Left lung (tissue), 10 donors: Measurements from ENCODE around the gene TADA1. TPM values are rescaled to one million over a fixed set of nuclear protein-coding genes. Genes with fewer than 3 reads are reported as not detected.

Experiments used
- ATAC-seq: fragments of 200-7000 bp; cut with Tn5 transposase; one replicate; pipeline ENCODE4 v1.9.1; 2020; ENCODE audit warnings: moderate library complexity
- DNase-seq, 4 donors: peaks; one replicate each; pipeline ENCODE4 v3.0.0-alpha.2; 2013 to 2020
- H3K27ac ChIP-seq, 2 donors: fragments of 200-600 bp; sonication (generic) in 1 of 2; one replicate each; pipeline versions ENCODE4 v1.5.0 to v1.8.0; 2020 to 2021
- H3K27me3 ChIP-seq, 2 donors: fragments of 200-600 bp; sonication (generic) in 1 of 2; one replicate each; pipeline versions ENCODE4 v1.5.0 to v1.8.0; 2020 to 2021
- H3K36me3 ChIP-seq, 2 donors: fragments of 200-600 bp; sonication (generic) in 1 of 2; one replicate each; pipeline versions ENCODE4 v1.5.0 to v1.8.0; 2020 to 2021
- H3K4me1 ChIP-seq, 2 donors: fragments of 200-600 bp; one replicate each; pipeline ENCODE4 v1.8.0; 2021
- H3K4me3 ChIP-seq, 2 donors: fragments of 200-600 bp; sonication (generic) in 1 of 2; one replicate each; pipeline versions ENCODE4 v1.5.0 to v1.8.0; 2020 to 2021; ENCODE audit warnings: mild to moderate bottlenecking in 1 of 2
- H3K9me3 ChIP-seq, 2 donors: fragments of 200-600 bp; sonication (generic) in 1 of 2; one replicate each; pipeline versions ENCODE4 v1.5.0 to v1.8.0; 2020 to 2021
- CTCF ChIP-seq, 2 donors: fragments of 200-600 bp; sonication (generic) in 1 of 2; IDR thresholded peaks; one replicate each; pipeline versions ENCODE4 v1.5.0 to v1.8.0; 2021; ENCODE audit warnings: antibody characterized with exemption in 2 of 2
- intact Hi-C, 2 donors: fragments of 100-400 bp; cut with DNase I; formaldehyde crosslinking; loops; one replicate each; pipeline versions ENCODE4 v1.11.2 to v1.14.2; 2022
- polyA plus RNA-seq, 6 donors: library from polyadenylated mRNA; unstranded; fragments of 120-200 nt; gene quantifications; one replicate each; pipeline ENCODE4 v1.2.1, GENCODE V29; 2013; ENCODE audit not compliant: insufficient read length in 6 of 6
- total RNA-seq, 2 donors: library from RNA; stranded (reverse); fragmentation: NEBNext Ultra II Directional; extraction: Animal tissue kit (Norgen Biotek cat#: 25700); gene quantifications; one replicate each; pipeline ENCODE4 v1.2.1, GENCODE V29; 2021
- donor health status: DM: no; HTN: yes; CAD: no.
- donor health status: DM: no; HTN: no; CAD: no.

TADA1 gene
- total and polyA plus RNA-seq, 8 donors, result 7.5 to 24.8 (median 22.9) TPM

GRCh38 chr1:166911624-166912023 lies 35.6 kb upstream of the TADA1 start:
- Histone ChIP-seq H3K4me1 (no peaks in the 10 kb centered on the region), H3K36me3 (no peaks in the 10 kb centered on the region), H3K9me3 (no peaks in the 10 kb centered on the region), H3K4me3 (no peak overlapping the region), H3K27ac (no peak overlapping the region), H3K27me3 (no peaks in the 10 kb centered on the region)
- no peak for ATAC-seq
- intact Hi-C loops, result no loop called here
- no peak for DNase-seq
- no peak for TF ChIP-seq CTCF (IDR thresholded peaks at IDR 0.05)

GRCh38 chr1:166910396-166910994 lies 34.4 kb upstream of the TADA1 start:
- H3K9me3 ChIP-seq, result no peaks in the 10 kb centered on the region
- peak in 3 of 4 donors; percentile 47 to 79 (median 67) for DNase-seq
- intact Hi-C loops, result no loop called here
- H3K36me3 ChIP-seq, result no peaks in the 10 kb centered on the region
- peak; percentile 54 to 74 for TF ChIP-seq CTCF (IDR thresholded peaks at IDR 0.05)
- peak; percentile 99 for ATAC-seq
- no peaks in the 10 kb centered on the region for H3K27me3 ChIP-seq
- no peak overlapping the region for H3K4me3 ChIP-seq
- no peak overlapping the region for H3K27ac ChIP-seq
- no peaks in the 10 kb centered on the region for H3K4me1 ChIP-seq

- Histone ChIP-seq H3K36me3 (no peaks in the 10 kb centered on the region), H3K4me3 (no peak overlapping the region), H3K4me1 (no peaks in the 10 kb centered on the region), H3K27ac (no peak overlapping the region), H3K9me3 (no peaks in the 10 kb centered on the region), H3K27me3 (no peaks in the 10 kb centered on the region)
- no peak for TF ChIP-seq CTCF (IDR thresholded peaks at IDR 0.05)
- ATAC-seq (no peak), DNase-seq (no peak)
- intact Hi-C loops, result loop anchor here in 1 of 2 donors (5.0 kb wide), 1 partner anchor 148 kb away; no protein-coding TSS in a partner anchor
These were observed 32.9 kb upstream of the TADA1 start for GRCh38 chr1:166908942-166909341.

- Histone ChIP-seq H3K36me3 (no peaks in the 10 kb centered on the region), H3K4me1 (no peaks in the 10 kb centered on the region), H3K27me3 (no peaks in the 10 kb centered on the region), H3K4me3 (no peak overlapping the region), H3K9me3 (no peaks in the 10 kb centered on the region), H3K27ac (no peak overlapping the region)
- ATAC-seq (no peak), DNase-seq (no peak)
- intact Hi-C loops, result loop anchor here in 1 of 2 donors (5.0 kb wide), 1 partner anchor 150 kb away; no protein-coding TSS in a partner anchor
- no peak for TF ChIP-seq CTCF (IDR thresholded peaks at IDR 0.05)
These were observed 31.7 kb upstream of the TADA1 start for GRCh38 chr1:166907763-166908162.

GRCh38 chr1:166907051-166907450 lies 31.0 kb upstream of the TADA1 start:
- no peaks in the 10 kb centered on the region for H3K4me1 ChIP-seq
- ATAC-seq (no peak), DNase-seq (no peak)
- no peaks in the 10 kb centered on the region for H3K36me3 ChIP-seq
- intact Hi-C loops, result loop anchor here in 1 of 2 donors (5.0 kb wide), 1 partner anchor 150 kb away; no protein-coding TSS in a partner anchor
- H3K27me3 ChIP-seq, result no peaks in the 10 kb centered on the region
- H3K4me3 ChIP-seq, result no peak overlapping the region
- H3K9me3 ChIP-seq, result no peaks in the 10 kb centered on the region
- no peak overlapping the region for H3K27ac ChIP-seq
- TF ChIP-seq CTCF (IDR thresholded peaks at IDR 0.05), result no peak
